ENCODE data around the gene WNT9A. TPM values are rescaled to one million over a fixed set of nuclear protein-coding genes. Genes with fewer than 3 reads are reported as not detected.

The WNT9A gene
- polyA plus RNA-seq, 1 experiment = 0.91 TPM

- H3K27ac ChIP-seq (ENCODE audit: low read depth, low read length) = no peak overlapping the region
- POLR2A ChIA-PET = no interaction called here
Observed at GRCh38 chr1:227953022-227953412, 5.3 kb upstream of the WNT9A start.

DNA sequence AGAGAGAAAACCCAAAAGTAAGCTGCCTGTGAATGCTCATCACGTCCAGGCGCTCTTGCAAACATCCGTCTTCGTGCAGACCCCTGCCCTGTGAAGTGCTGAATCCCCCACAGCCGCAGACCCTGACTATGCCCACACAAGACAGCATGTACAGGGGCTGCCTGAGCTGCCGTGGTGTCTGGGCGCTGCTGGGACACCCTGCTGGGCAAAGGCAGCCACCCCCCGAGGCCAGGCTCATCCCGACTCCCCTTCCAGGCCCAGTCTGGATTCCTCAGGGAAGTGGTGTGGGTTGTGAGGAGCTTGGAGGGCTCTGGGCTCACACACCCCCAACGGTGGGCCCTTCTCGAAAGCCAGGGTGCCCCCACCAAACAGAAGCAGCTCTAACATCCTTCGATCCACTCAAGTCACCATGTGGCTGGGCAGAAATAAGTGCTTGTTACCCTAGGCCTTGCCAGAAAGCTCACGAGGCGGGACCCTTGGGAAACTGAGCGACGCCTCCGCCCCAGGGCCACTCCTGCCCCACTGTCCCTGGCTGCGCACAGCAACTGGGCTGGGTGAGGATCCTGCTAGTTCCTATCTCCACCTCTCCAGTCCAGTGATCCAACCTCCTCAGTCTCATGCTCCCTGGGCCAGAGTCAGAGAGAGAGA, 4.8 kb upstream of the WNT9A start:
- CTCF ChIA-PET = interaction anchor here (2.0 to 3.0 kb wide), 2 partner anchors 191 to 222 kb away, joined by 22 to 33 read pairs; no protein-coding TSS in a partner anchor
- POLR2A ChIA-PET = no interaction called here
- no peaks in the 10 kb centered on the region; the same call in 1 of the 2 replicates for H3K9me3 ChIP-seq (ENCODE audit: control insufficient read depth, insufficient read depth, low read length)
- TF ChIP-seq, protein P1, sequence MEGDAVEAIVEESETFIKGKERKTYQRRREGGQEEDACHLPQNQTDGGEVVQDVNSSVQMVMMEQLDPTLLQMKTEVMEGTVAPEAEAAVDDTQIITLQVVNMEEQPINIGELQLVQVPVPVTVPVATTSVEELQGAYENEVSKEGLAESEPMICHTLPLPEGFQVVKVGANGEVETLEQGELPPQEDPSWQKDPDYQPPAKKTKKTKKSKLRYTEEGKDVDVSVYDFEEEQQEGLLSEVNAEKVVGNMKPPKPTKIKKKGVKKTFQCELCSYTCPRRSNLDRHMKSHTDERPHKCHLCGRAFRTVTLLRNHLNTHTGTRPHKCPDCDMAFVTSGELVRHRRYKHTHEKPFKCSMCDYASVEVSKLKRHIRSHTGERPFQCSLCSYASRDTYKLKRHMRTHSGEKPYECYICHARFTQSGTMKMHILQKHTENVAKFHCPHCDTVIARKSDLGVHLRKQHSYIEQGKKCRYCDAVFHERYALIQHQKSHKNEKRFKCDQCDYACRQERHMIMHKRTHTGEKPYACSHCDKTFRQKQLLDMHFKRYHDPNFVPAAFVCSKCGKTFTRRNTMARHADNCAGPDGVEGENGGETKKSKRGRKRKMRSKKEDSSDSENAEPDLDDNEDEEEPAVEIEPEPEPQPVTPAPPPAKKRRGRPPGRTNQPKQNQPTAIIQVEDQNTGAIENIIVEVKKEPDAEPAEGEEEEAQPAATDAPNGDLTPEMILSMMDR (IDR thresholded peaks at IDR 0.05; ENCODE audit: low read depth, low read length) = no peak
- H3K27ac ChIP-seq (ENCODE audit: low read depth, low read length) = no peak overlapping the region
- no peak for DNase-seq (ENCODE audit: low read depth, low spot score)
- H3K27me3 ChIP-seq (ENCODE audit: control insufficient read depth, insufficient read depth, low read length) = peaks cover 7% of the 10 kb centered on the region
- H3K4me3 ChIP-seq (ENCODE audit: low read depth, low read length) = no peak overlapping the region

More at GRCh38 chr1:227953022-227953412, 5.3 kb upstream of the WNT9A start:
- Histone ChIP-seq H3K4me3 (ENCODE audit: low read depth, low read length) (no peak overlapping the region), H3K27me3 (ENCODE audit: control insufficient read depth, insufficient read depth, low read length) (peaks cover 8% of the 10 kb centered on the region), H3K9me3 (ENCODE audit: control insufficient read depth, insufficient read depth, low read length) (no peaks in the 10 kb centered on the region; the same call in 1 of the 2 replicates)
- no peak for DNase-seq (ENCODE audit: low read depth, low spot score)
- TF ChIP-seq, protein P1 (IDR thresholded peaks at IDR 0.05; ENCODE audit: low read depth, low read length) = no peak
- CTCF ChIA-PET = interaction anchor here (0.5 to 3.0 kb wide), 10 partner anchors 13 to 1390 kb away, joined by 3 to 33 read pairs (median 4); partner anchors contain the start of gene CCSAP

GRCh38 chr1:227951624-227952373, 4.1 kb upstream of the WNT9A start:
- Histone ChIP-seq H3K27me3 (ENCODE audit: control insufficient read depth, insufficient read depth, low read length) (peaks cover 7% of the 10 kb centered on the region), H3K9me3 (ENCODE audit: control insufficient read depth, insufficient read depth, low read length) (no peaks in the 10 kb centered on the region; the same call in 1 of the 2 replicates), H3K4me3 (ENCODE audit: low read depth, low read length) (no peak overlapping the region), H3K27ac (ENCODE audit: low read depth, low read length) (no peak overlapping the region)
- DNase-seq (ENCODE audit: low read depth, low spot score) = no peak
- ChIA-PET CTCF (interaction anchor here (1.0 to 3.0 kb wide), 3 partner anchors 189 to 471 kb away, joined by 3 to 33 read pairs (median 8); no protein-coding TSS in a partner anchor), POLR2A (interaction anchor here (0.6 kb wide), 1 partner anchor 146 kb away, joined by 3 read pairs; no protein-coding TSS in a partner anchor)
- TF ChIP-seq, protein P1 (IDR thresholded peaks at IDR 0.05; ENCODE audit: low read depth, low read length) = no peak

GRCh38 chr1:227950735-227951346, 3.1 kb upstream of the WNT9A start:
- TF ChIP-seq, protein P1 (IDR thresholded peaks at IDR 0.05; ENCODE audit: low read depth, low read length) = no peak
- no peak overlapping the region for H3K4me3 ChIP-seq (ENCODE audit: low read depth, low read length)
- CTCF ChIA-PET = interaction anchor here (0.6 to 2.5 kb wide), 3 partner anchors 54 to 470 kb away, joined by 3 to 8 read pairs (median 5); no protein-coding TSS in a partner anchor
- H3K27ac ChIP-seq (ENCODE audit: low read depth, low read length) = no peak overlapping the region
- no peak for DNase-seq (ENCODE audit: low read depth, low spot score)
- no peaks in the 10 kb centered on the region; the same call in 1 of the 2 replicates for H3K9me3 ChIP-seq (ENCODE audit: control insufficient read depth, insufficient read depth, low read length)
- peaks cover 7% of the 10 kb centered on the region for H3K27me3 ChIP-seq (ENCODE audit: control insufficient read depth, insufficient read depth, low read length)
- POLR2A ChIA-PET = interaction anchor here (0.6 kb wide), 1 partner anchor 145 kb away, joined by 3 read pairs; no protein-coding TSS in a partner anchor

All from AG04450 (cell line).